Measurements from ENCODE around the gene CPTP. TPM values are rescaled to one million over a fixed set of nuclear protein-coding genes. Genes with fewer than 3 reads are reported as not detected.
A peak's percentile ranks its signal among the peaks of the same experiment; 100 is the strongest.

CPTP gene
- total and polyA plus RNA-seq, 2 of the 13 experiments (the other 11 are each of a cell fraction or from before 2014, with no cell fraction given), result 5.5 to 9.3 TPM

- no peak within 1 kb of the TSS for H3K27ac ChIP-seq (ENCODE audit: extremely low read length, insufficient read depth, low read length)
- intact Hi-C loops (cut with micrococcal nuclease; ENCODE audit: unreplicated experiment), result no loop called here
- 0 out of 5 replicates have a peak, but pooled peaks cover 0 to 4% of the 10 kb centered on the region in 2 experiments for H3K27me3 ChIP-seq (ENCODE audit: control insufficient read depth in 1 of 2, insufficient read depth in 2 of 2, low read length in 2 of 2)
- no peak for FAIRE-seq
- DNase-seq (ENCODE audit: low spot score), result no peak
- peak within 1 kb of the TSS; percentile 87 for H3K4me2 ChIP-seq (ENCODE audit: low read depth, low read length)
- peaks cover 1% of the 10 kb centered on the region for H3K79me2 ChIP-seq (ENCODE audit: insufficient read depth, low read length)
- no peak within 1 kb of the TSS for H2AFZ ChIP-seq (ENCODE audit: low read length)
- CTCF ChIA-PET (ENCODE audit: low intra/inter-chr PET ratio, low total read pairs), result no interaction called here
- POLR2A ChIA-PET, result interaction anchor here (1.0 to 1.8 kb wide), 4 partner anchors 13 to 100 kb away, joined by 3 to 7 read pairs (median 6); no protein-coding TSS in a partner anchor
- H3K4me1 ChIP-seq (ENCODE audit: insufficient read depth, low read length), result peaks cover 26% of the 10 kb centered on the region
- ATAC-seq, result peak; percentile 56
- no TSS peak for BruUV-seq (replicated peaks)
- 7% methylated on average over 5 of the region's 41 CpGs for WGBS (ENCODE audit: low lambda C conversion rate)
- in situ Hi-C loops (cut with HindIII; ENCODE audit: extremely low pct_ligation_motif_present, low pct_unique_long_range_greater_than_20kb), result no loop called here
- H3K4me3 ChIP-seq (replicated peaks in 1 of 3; ENCODE audit: insufficient read depth in 1 of 3, low read depth in 2 of 3, low read length in 3 of 3), result peak within 1 kb of the TSS; percentile 13 to 58 (median 47); a peak in 4 of 6 replicates
- H3K36me3 ChIP-seq (replicated peaks in 1 of 2; ENCODE audit: control insufficient read depth in 1 of 2, insufficient read depth in 2 of 2, low read length in 2 of 2), result peaks cover 0 to 3% of the 10 kb centered on the region in 2 experiments; a peak in 1 of 5 replicates
- peaks cover 7% of the 10 kb centered on the region; the same call in 1 of the 2 replicates for H4K20me1 ChIP-seq (ENCODE audit: insufficient read depth, low read length)
- H3K9ac ChIP-seq (ENCODE audit: insufficient read depth, low read depth, low read length), result peak within 1 kb of the TSS; percentile 56
- no peaks in the 10 kb centered on the region for H3K9me3 ChIP-seq (ENCODE audit: low read length)
- peak; percentile 60 for TF ChIP-seq SRSF1 (optimal IDR thresholded peaks at IDR 0.05; ENCODE audit: low read depth, low read length)
- TF ChIP-seq, protein P1, sequence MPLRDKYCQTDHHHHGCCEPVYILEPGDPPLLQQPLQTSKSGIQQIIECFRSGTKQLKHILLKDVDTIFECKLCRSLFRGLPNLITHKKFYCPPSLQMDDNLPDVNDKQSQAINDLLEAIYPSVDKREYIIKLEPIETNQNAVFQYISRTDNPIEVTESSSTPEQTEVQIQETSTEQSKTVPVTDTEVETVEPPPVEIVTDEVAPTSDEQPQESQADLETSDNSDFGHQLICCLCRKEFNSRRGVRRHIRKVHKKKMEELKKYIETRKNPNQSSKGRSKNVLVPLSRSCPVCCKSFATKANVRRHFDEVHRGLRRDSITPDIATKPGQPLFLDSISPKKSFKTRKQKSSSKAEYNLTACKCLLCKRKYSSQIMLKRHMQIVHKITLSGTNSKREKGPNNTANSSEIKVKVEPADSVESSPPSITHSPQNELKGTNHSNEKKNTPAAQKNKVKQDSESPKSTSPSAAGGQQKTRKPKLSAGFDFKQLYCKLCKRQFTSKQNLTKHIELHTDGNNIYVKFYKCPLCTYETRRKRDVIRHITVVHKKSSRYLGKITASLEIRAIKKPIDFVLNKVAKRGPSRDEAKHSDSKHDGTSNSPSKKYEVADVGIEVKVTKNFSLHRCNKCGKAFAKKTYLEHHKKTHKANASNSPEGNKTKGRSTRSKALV (CRISPR knock-in tag; IDR thresholded peaks at IDR 0.05), result 0 out of 2 replicates have a peak, but pooled peaks have one; percentile 49
- 0 out of 2 replicates have a peak, but pooled peaks have one; percentile 32 for TF ChIP-seq ZMYM4 (CRISPR knock-in tag; IDR thresholded peaks at IDR 0.05)
- peak; percentile 92 for TF ChIP-seq AGO1 (IDR thresholded peaks at IDR 0.05; ENCODE audit: low read depth, low read length, poor library complexity, severe bottlenecking)
- TF ChIP-seq AGO2 (optimal IDR thresholded peaks at IDR 0.05; ENCODE audit: low read depth, low read length), result peak; percentile 79
- TF ChIP-seq YY1 (IDR thresholded peaks at IDR 0.05; ENCODE audit: insufficient read depth, insufficient replicate concordance, low read depth, low read length), result no peak
- no peak for TF ChIP-seq CEBPZ (IDR thresholded peaks at IDR 0.05; ENCODE audit: low read length)
- TF ChIP-seq NCOA1 (CRISPR knock-in tag; IDR thresholded peaks at IDR 0.05), result 0 out of 2 replicates have a peak, but pooled peaks have one; percentile 58
- 0 out of 2 replicates have a peak, but pooled peaks have one; percentile 23 for TF ChIP-seq CSRNP1 (CRISPR knock-in tag; IDR thresholded peaks at IDR 0.05)
- 0 out of 2 replicates have a peak, but pooled peaks have one; percentile 19 for TF ChIP-seq ZNF558 (CRISPR knock-in tag; IDR thresholded peaks at IDR 0.05; ENCODE audit: borderline replicate concordance)
- 0 out of 2 replicates have a peak, but pooled peaks have one; percentile 52 for TF ChIP-seq ZNF776 (CRISPR knock-in tag; IDR thresholded peaks at IDR 0.05)
- 0 out of 2 replicates have a peak, but pooled peaks have one; percentile 29 for TF ChIP-seq ZBTB26 (CRISPR knock-in tag; IDR thresholded peaks at IDR 0.05; ENCODE audit: borderline replicate concordance)
- 0 out of 2 replicates have a peak, but pooled peaks have one; percentile 30 for TF ChIP-seq ZNF780A (CRISPR knock-in tag; IDR thresholded peaks at IDR 0.05)
Measured at GRCh38 chr1:1331068-1331965, 6.7 kb downstream of the CPTP start, which contains the start of gene TAS1R3. Gene TAS1R3 (plus strand): TSS chr1:1331280. CDS start chr1:1331346, 66 bp downstream.
